K562 (cell line): ENCODE data around the gene TM4SF4. TPM values are rescaled to one million over a fixed set of nuclear protein-coding genes. Genes with fewer than 3 reads are reported as not detected.

ENCODE experiments used
- ATAC-seq: fragments of 200-7000 bp; cut with Tn5 transposase; 3 replicates; pipeline ENCODE4 v1.9.1; 2020; ENCODE audit warnings: moderate library complexity
- BruUV-seq: library from RNA; stranded (reverse); fragments of 400-500 nt; replicated peaks from 2 replicates; lab custom pipeline; 2021; lab: Mats Ljungman, UMichigan
- CTCF ChIA-PET: fragments of 300-600 bp; formaldehyde crosslinking; extraction: SDS; loops from one replicate; lab custom pipeline; 2021; ENCODE audit warnings: low intra/inter-chr PET ratio; lab: Yijun Ruan, JAX
- POLR2A ChIA-PET: fragments of 300-600, 350-650 bp; sonication (Branson Sonifier 250); formaldehyde crosslinking; extraction: SDS; loops from one replicate; lab custom pipeline; 2021; ENCODE audit warnings: antibody characterized with exemption, inconsistent platforms; lab: Yijun Ruan, JAX
- DNase-seq, 4 experiments: peaks; one replicate each; pipeline versions ENCODE4 v3.0.0 to v3.0.0-alpha.2; 2011 to 2018; ENCODE audit warnings: low spot score in 3 of 4, mixed read lengths in 3 of 4; ENCODE audit errors: extremely low read depth in 1 of 4
- FAIRE-seq: peaks from 2 replicates; lab custom pipeline; 2011; peaks lifted over from hg19 to GRCh38; lab: Jason Lieb, UNC
- H2AFZ ChIP-seq: 2 replicates; pipeline ENCODE4 v1.6.0; 2011; ENCODE audit warnings: low read depth, low read length, control low read depth, inconsistent platforms
- H3K27ac ChIP-seq: fragments of 200-600 bp; 3 replicates; pipeline ENCODE4 v1.8.0; 2011; ENCODE audit warnings: low read depth, mild to moderate bottlenecking, control low read depth, inconsistent platforms, low read length, moderate library complexity, mixed read lengths; ENCODE audit errors: extremely low read depth
- H3K27me3 ChIP-seq, 2 experiments: fragments of 300-600 bp in 1 of 2; 2 replicates in 1 of 2; 3 replicates in 1 of 2; pipeline versions ENCODE4 v1.6.0 to v1.8.0; 2011; ENCODE audit warnings: inconsistent platforms in 2 of 2, low read length in 2 of 2, mild to moderate bottlenecking in 1 of 2, mixed read lengths in 1 of 2, moderate library complexity in 1 of 2; ENCODE audit not compliant: control insufficient read depth in 2 of 2, insufficient read depth in 2 of 2
- H3K36me3 ChIP-seq: fragments of 300-600 bp; 3 replicates; pipeline ENCODE4 v1.8.0; 2011; ENCODE audit warnings: mild to moderate bottlenecking, low read length, inconsistent platforms; ENCODE audit not compliant: control insufficient read depth, insufficient read depth
- H3K4me1 ChIP-seq, 2 experiments: fragments of 200-600 bp in 1 of 2; replicated peaks in 1 of 2; 2 replicates in 1 of 2; 3 replicates in 1 of 2; pipeline versions ENCODE4 v1.5.1 to v1.8.0; 2011; ENCODE audit warnings: inconsistent platforms in 2 of 2, low read length in 2 of 2, mild to moderate bottlenecking in 1 of 2, mixed read lengths in 1 of 2, moderate library complexity in 1 of 2; ENCODE audit not compliant: control insufficient read depth in 2 of 2, insufficient read depth in 2 of 2
- H3K4me2 ChIP-seq: 2 replicates; pipeline ENCODE4 v1.6.1; 2011; ENCODE audit warnings: low read length, control low read depth, inconsistent platforms, mixed read lengths; ENCODE audit not compliant: insufficient read depth
- H3K4me3 ChIP-seq: fragments of 200-600 bp; sonication (generic), shearing (Covaris generic); 2 replicates; pipeline ENCODE4 v1.5.1; 2016; ENCODE audit warnings: control low read depth, inconsistent platforms
- H3K79me2 ChIP-seq: fragments of 200-600 bp; 3 replicates; pipeline ENCODE4 v1.8.0; 2011; ENCODE audit warnings: low read length, inconsistent platforms; ENCODE audit not compliant: control insufficient read depth, insufficient read depth
- H3K9ac ChIP-seq, 2 experiments: 2 replicates each; pipeline versions ENCODE4 v1.6.0 to v1.6.1; 2011; ENCODE audit warnings: low read depth in 2 of 2, low read length in 2 of 2, control low read depth in 1 of 2, inconsistent platforms in 1 of 2, mild to moderate bottlenecking in 1 of 2, mixed read lengths in 1 of 2; ENCODE audit not compliant: insufficient read depth in 1 of 2
- H3K9me1 ChIP-seq: one replicate; pipeline ENCODE4 v1.6.0; 2011; ENCODE audit warnings: inconsistent platforms, mild to moderate bottlenecking, low read length, moderate library complexity; ENCODE audit not compliant: control insufficient read depth, insufficient read depth
- H3K9me3 ChIP-seq: replicated peaks from 2 replicates; pipeline ENCODE4 v1.5.1; 2011; ENCODE audit warnings: low read depth, low read length, inconsistent platforms; ENCODE audit not compliant: control insufficient read depth, insufficient read depth
- H4K20me1 ChIP-seq: replicated peaks from 2 replicates; pipeline ENCODE4 v1.6.1; 2011; ENCODE audit warnings: low read length, inconsistent platforms, mixed read lengths; ENCODE audit not compliant: control insufficient read depth, insufficient read depth
- CREBBP ChIP-seq: IDR thresholded peaks from one replicate; pipeline ENCODE4 v1.6.1; 2012; ENCODE audit warnings: low read depth, mild to moderate bottlenecking, control low read depth, inconsistent platforms, low read length
- DDX20 ChIP-seq: fragments of 450-650 bp; IDR thresholded peaks from 2 replicates; pipeline ENCODE4 v1.6.1; 2016; ENCODE audit warnings: missing genetic modification characterization, low read depth, mild to moderate bottlenecking, missing compliant biosample characterization, moderate library complexity
- EWSR1 ChIP-seq: fragments of 450-650 bp; IDR thresholded peaks from 2 replicates; pipeline ENCODE4 v1.6.1; 2018; ENCODE audit warnings: borderline replicate concordance, mild to moderate bottlenecking, low read depth, moderate library complexity; ENCODE audit not compliant: partially characterized antibody
- HINFP ChIP-seq: fragments of 450-650 bp; conservative IDR thresholded peaks from 2 replicates; pipeline ENCODE4 v1.6.1; 2016; ENCODE audit warnings: missing genetic modification characterization, low read depth, mild to moderate bottlenecking, control low read depth, missing compliant biosample characterization
- HMGN3 ChIP-seq: IDR thresholded peaks from 2 replicates; pipeline ENCODE4 v1.6.1; 2011; ENCODE audit warnings: borderline replicate concordance, low read depth, mild to moderate bottlenecking, mixed read lengths, low read length; ENCODE audit not compliant: insufficient read length; ENCODE audit errors: extremely low read depth
- KDM1A ChIP-seq, 2 experiments: fragments of 450-650 bp; IDR thresholded peaks; 2 replicates each; pipeline ENCODE4 v1.6.1; 2016; ENCODE audit warnings: mild to moderate bottlenecking in 2 of 2
- KLF6 ChIP-seq: fragments of 250-450 bp; sonication (Bioruptor Pico); IDR thresholded peaks from 2 replicates; pipeline ENCODE4 v1.4.0; 2020; ENCODE audit warnings: mild to moderate bottlenecking, moderate library complexity, borderline replicate concordance
- POLR2H ChIP-seq: IDR thresholded peaks from 2 replicates; pipeline ENCODE4 v1.6.1; 2016; ENCODE audit warnings: missing genetic modification characterization, low read depth, mild to moderate bottlenecking, control low read depth, missing compliant biosample characterization, moderate library complexity
- TCF7 ChIP-seq: sonication (generic); IDR thresholded peaks from 2 replicates; pipeline ENCODE4 v1.6.1; 2016; ENCODE audit warnings: antibody characterized with exemption, borderline replicate concordance
- U2AF1 ChIP-seq: fragments of 200-400 bp; formaldehyde crosslinking; optimal IDR thresholded peaks from 2 replicates; pipeline ENCODE3; 2017; ENCODE audit warnings: mild to moderate bottlenecking, low read depth, low read length, moderate library complexity
- ZNF3 ChIP-seq: fragments of 250-450 bp; sonication (Bioruptor Pico); IDR thresholded peaks from 2 replicates; pipeline ENCODE4 v1.5.0; 2021; ENCODE audit warnings: mild to moderate bottlenecking, moderate library complexity
- WGBS: fragments of 100-300 bp; shearing (Covaris generic); methylation state at CpG from one replicate; pipeline ENCODE4 v1.1.6; 2016; ENCODE audit warnings: low coverage, mixed read lengths; ENCODE audit not compliant: insufficient coverage; ENCODE audit errors: missing lambda C conversion rate; 5-methylcytosine and 5-hydroxymethylcytosine counted together
- in situ Hi-C: fragments of 300-500 bp; cut with MboI; formaldehyde crosslinking; loops from 4 replicates; pipeline ENCODE4 v1.15.0; 2018; ENCODE audit warnings: inconsistent platforms, mixed read lengths
- intact Hi-C: fragments of 100-400 bp; cut with micrococcal nuclease; formaldehyde crosslinking; loops from 2 replicates; pipeline ENCODE4 v1.14.2; 2022
- polyA plus RNA-seq, 8 experiments: library from polyadenylated mRNA; depleted of rRNA in 4 of 8; stranded (reverse) in 5 of 8; unstranded in 3 of 8; fragments of >200 nt; fragmentation: Nextera tagmentation in 2 of 8; fragmentation: Illumina TruSeq in 1 of 8; extraction: Ambion mirVana in 2 of 8; extraction: Trizol in 1 of 8; gene quantifications; 2 replicates each; pipeline versions ENCODE4 v1.2.1 to v1.2.3, GENCODE V29; 2011 to 2014; ENCODE audit warnings: inconsistent platforms in 1 of 8, missing spikeins in 1 of 8
- total RNA-seq, 7 experiments: library from RNA; depleted of rRNA in 6 of 7; stranded (reverse); fragments of >200 nt in 6 of 7; fragmentation: Illumina TruSeq in 2 of 7; extraction: Trizol in 2 of 7; gene quantifications; 2 replicates each; pipeline versions ENCODE4 v1.2.1 to v1.2.3, GENCODE V29; 2011 to 2021; ENCODE audit warnings: low replicate concordance in 1 of 7

Gene TM4SF4
- total and polyA plus RNA-seq, 9 of the 15 experiments (the other 6 are each of a cell fraction or from before 2014, with no cell fraction given), result 0.31 TPM; not detected in 8

GRCh38 chr3:149455989-149456388, 18.5 kb upstream of the TM4SF4 start:
- no peaks in the 10 kb centered on the region for H3K27me3 ChIP-seq
- no peak for TF ChIP-seq TCF7
- TF ChIP-seq DDX20 (tag), result no peak
- TF ChIP-seq KDM1A (IDR thresholded peaks at IDR 0.05), result no peak
- TF ChIP-seq HMGN3, result no peak
- no peak for TF ChIP-seq KLF6
- no peak for TF ChIP-seq POLR2H
- TF ChIP-seq EWSR1, result no peak
- TF ChIP-seq ZNF3, result no peak
- TF ChIP-seq HINFP (tag), result no peak
- TF ChIP-seq CREBBP, result no peak
- no peak for TF ChIP-seq U2AF1
- intact Hi-C loops, result no loop called here
- no peak overlapping the region for H3K9ac ChIP-seq
- H3K79me2 ChIP-seq, result no peaks in the 10 kb centered on the region
- CTCF ChIA-PET, result no interaction called here
- POLR2A ChIA-PET, result no interaction called here
- no peaks in the 10 kb centered on the region for H3K9me1 ChIP-seq
- H2AFZ ChIP-seq, result no peak overlapping the region
- no peak for DNase-seq
- in situ Hi-C loops, result no loop called here
- no peak for FAIRE-seq
- 0% methylated on average over 1 of the region's 1 CpG for WGBS
- no peaks in the 10 kb centered on the region for H3K4me1 ChIP-seq
- H3K9me3 ChIP-seq, result no peaks in the 10 kb centered on the region; the same call in 1 of the 2 replicates
- no TSS peak for BruUV-seq
- no peak overlapping the region for H3K4me2 ChIP-seq
- no peaks in the 10 kb centered on the region for H4K20me1 ChIP-seq
- no peak overlapping the region for H3K27ac ChIP-seq
- no peak for ATAC-seq
- no peaks in the 10 kb centered on the region for H3K36me3 ChIP-seq
- H3K4me3 ChIP-seq, result no peak overlapping the region
